Activated naive CD8-positive, alpha-beta T cell treated with anti-CD3 and anti-CD28 coated beads, Interleukin-2, amount 50 U/mL, for 24 hours (primary cell): ENCODE results near the gene MRPL54.

ENCODE experiments used
- ATAC-seq: fragments of 150-1000 bp; cut with Tn5 transposase; one replicate; pipeline ENCODE4 v1.10.0; 2021
- DNase-seq: peaks from one replicate; pipeline ENCODE4 v3.0.0; 2021
- H3K27ac Mint-ChIP-seq: one replicate; pipeline ENCODE4 v1.8.0; 2021; ENCODE audit warnings: mild to moderate bottlenecking, mixed read lengths
- H3K27me3 Mint-ChIP-seq: one replicate; pipeline ENCODE4 v1.8.0; 2021; ENCODE audit warnings: mixed read lengths
- H3K36me3 Mint-ChIP-seq: one replicate; pipeline ENCODE4 v1.8.0; 2021; ENCODE audit warnings: low read depth, mixed read lengths
- H3K4me1 Mint-ChIP-seq: one replicate; pipeline ENCODE4 v1.8.0; 2021; ENCODE audit warnings: mixed read lengths
- H3K4me3 Mint-ChIP-seq: one replicate; pipeline ENCODE4 v1.8.0; 2021; ENCODE audit warnings: mild to moderate bottlenecking, moderate library complexity, mixed read lengths
- H3K9me3 Mint-ChIP-seq: one replicate; pipeline ENCODE4 v1.8.0; 2021; ENCODE audit warnings: mixed read lengths

MRPL54 gene

GRCh38 chr19:3800996-3801395, 38.5 kb downstream of the MRPL54 start:
- no peak for ATAC-seq
- DNase-seq, result no peak
- peak overlapping the region; percentile 45 for H3K4me3 Mint-ChIP-seq
- H3K4me1 Mint-ChIP-seq, result peaks cover 33% of the 10 kb centered on the region
- peaks cover 6% of the 10 kb centered on the region for H3K9me3 Mint-ChIP-seq
- H3K27me3 Mint-ChIP-seq, result peaks cover 8% of the 10 kb centered on the region
- no peak overlapping the region for H3K27ac Mint-ChIP-seq
- peaks cover 10% of the 10 kb centered on the region for H3K36me3 Mint-ChIP-seq

GRCh38 chr19:3801412-3802096, 39.1 kb downstream of the MRPL54 start:
- Mint-ChIP-seq H3K36me3 (peaks cover 8% of the 10 kb centered on the region), H3K27ac (no peak overlapping the region), H3K27me3 (peaks cover 8% of the 10 kb centered on the region), H3K4me1 (peaks cover 34% of the 10 kb centered on the region), H3K4me3 (peak overlapping the region; percentile 45), H3K9me3 (peaks cover 5% of the 10 kb centered on the region)
- DNase-seq (peak; percentile 66), ATAC-seq (peak; percentile 18)

GRCh38 chr19:3803114-3803888, 40.8 kb downstream of the MRPL54 start:
- Mint-ChIP-seq H3K36me3 (no peaks in the 10 kb centered on the region), H3K4me3 (no peak overlapping the region), H3K27ac (peak overlapping the region; percentile 29), H3K4me1 (peaks cover 31% of the 10 kb centered on the region), H3K9me3 (no peaks in the 10 kb centered on the region), H3K27me3 (peaks cover 8% of the 10 kb centered on the region)
- ATAC-seq, result no peak
- no peak for DNase-seq

DNA sequence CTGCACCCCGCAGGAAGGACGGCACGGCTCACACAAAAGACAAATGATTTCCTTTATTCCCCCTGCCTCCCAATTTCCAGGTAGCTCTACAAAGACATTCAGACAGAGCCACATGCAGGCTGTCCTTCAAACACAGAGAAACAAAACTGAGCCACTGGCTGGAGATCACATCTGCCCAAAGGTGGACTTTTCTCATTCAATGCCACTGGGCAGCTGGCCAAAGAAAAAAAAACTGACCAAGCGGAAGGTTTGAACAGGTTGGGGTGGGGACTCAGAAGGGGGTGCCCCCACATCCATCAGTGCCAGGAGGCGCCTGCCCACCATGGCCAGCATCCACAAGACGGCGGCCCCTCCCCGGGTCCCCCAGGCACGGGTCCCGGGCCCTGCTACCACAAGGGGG, 41.5 kb downstream of the MRPL54 start:
- no peaks in the 10 kb centered on the region for H3K9me3 Mint-ChIP-seq
- peaks cover 8% of the 10 kb centered on the region for H3K27me3 Mint-ChIP-seq
- H3K4me3 Mint-ChIP-seq, result no peak overlapping the region
- DNase-seq, result no peak
- no peak overlapping the region for H3K27ac Mint-ChIP-seq
- no peaks in the 10 kb centered on the region for H3K36me3 Mint-ChIP-seq
- peaks cover 28% of the 10 kb centered on the region for H3K4me1 Mint-ChIP-seq
- no peak for ATAC-seq

DNA sequence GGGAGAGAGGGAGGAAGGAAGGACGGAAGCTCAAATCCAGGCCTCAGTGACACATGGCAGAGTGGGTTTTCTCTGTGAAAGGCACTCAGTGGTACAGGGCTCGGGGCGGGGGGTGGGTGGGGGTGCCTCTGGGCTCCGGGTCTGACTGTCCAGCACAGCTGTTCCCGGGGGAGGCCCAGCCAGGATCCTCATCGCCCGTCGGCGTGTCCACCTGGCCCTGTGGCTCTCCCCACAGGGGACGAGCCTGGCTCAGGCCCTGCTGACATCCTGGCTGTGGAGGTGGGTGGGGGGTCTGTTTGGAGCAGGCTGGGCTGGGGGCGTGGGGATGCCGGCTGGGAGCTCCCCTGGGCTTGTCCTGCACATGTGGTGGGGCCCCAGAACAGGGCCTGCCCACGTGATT, 41.9 kb downstream of the MRPL54 start:
- ATAC-seq, result no peak
- Mint-ChIP-seq H3K9me3 (no peaks in the 10 kb centered on the region), H3K27ac (no peak overlapping the region)

DNA sequence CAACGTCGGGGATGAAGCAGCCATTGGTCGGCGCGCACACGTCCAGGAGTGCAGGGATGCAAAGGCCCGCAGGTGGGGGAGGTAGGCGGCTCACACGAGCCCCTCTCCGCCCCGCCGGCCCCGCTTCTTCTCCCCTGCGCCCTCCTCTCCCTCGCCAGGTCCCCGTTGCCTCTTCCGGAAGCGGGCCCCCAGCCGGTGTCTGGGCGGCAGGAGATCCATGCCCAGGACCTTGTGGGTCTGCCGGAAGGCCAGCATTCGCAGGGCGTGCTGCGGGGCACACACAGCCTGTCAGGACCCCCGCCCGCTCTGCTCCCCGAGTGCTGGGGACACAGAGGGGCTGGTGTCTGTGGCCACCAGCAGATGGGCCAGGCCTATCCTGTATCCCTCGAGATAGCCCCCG, 43.4 kb downstream of the MRPL54 start:
- DNase-seq (no peak), ATAC-seq (no peak)
- Mint-ChIP-seq H3K4me1 (peaks cover 30% of the 10 kb centered on the region), H3K9me3 (no peaks in the 10 kb centered on the region), H3K36me3 (no peaks in the 10 kb centered on the region), H3K4me3 (no peak overlapping the region), H3K27ac (no peak overlapping the region), H3K27me3 (peaks cover 6% of the 10 kb centered on the region)

More for the DNA sequence above, 41.9 kb downstream of the MRPL54 start:
- no peak for DNase-seq
- Mint-ChIP-seq H3K4me3 (no peak overlapping the region), H3K4me1 (peaks cover 24% of the 10 kb centered on the region), H3K27me3 (peaks cover 6% of the 10 kb centered on the region), H3K36me3 (no peaks in the 10 kb centered on the region)

- peaks cover 30% of the 10 kb centered on the region for H3K4me1 Mint-ChIP-seq
- DNase-seq (no peak), ATAC-seq (no peak)
- no peak overlapping the region for H3K27ac Mint-ChIP-seq
- no peaks in the 10 kb centered on the region for H3K36me3 Mint-ChIP-seq
- H3K27me3 Mint-ChIP-seq, result peaks cover 5% of the 10 kb centered on the region
- no peak overlapping the region for H3K4me3 Mint-ChIP-seq
- H3K9me3 Mint-ChIP-seq, result no peaks in the 10 kb centered on the region
Measured at GRCh38 chr19:3807131-3807480, 44.6 kb downstream of the MRPL54 start.

- no peak overlapping the region for H3K4me3 Mint-ChIP-seq
- H3K27ac Mint-ChIP-seq, result no peak overlapping the region
- peaks cover 2% of the 10 kb centered on the region for H3K36me3 Mint-ChIP-seq
- peaks cover 34% of the 10 kb centered on the region for H3K4me1 Mint-ChIP-seq
- DNase-seq (no peak), ATAC-seq (no peak)
- H3K9me3 Mint-ChIP-seq, result no peaks in the 10 kb centered on the region
- peaks cover 3% of the 10 kb centered on the region for H3K27me3 Mint-ChIP-seq
Measured at GRCh38 chr19:3807574-3808354, 45.3 kb downstream of the MRPL54 start.

DNA sequence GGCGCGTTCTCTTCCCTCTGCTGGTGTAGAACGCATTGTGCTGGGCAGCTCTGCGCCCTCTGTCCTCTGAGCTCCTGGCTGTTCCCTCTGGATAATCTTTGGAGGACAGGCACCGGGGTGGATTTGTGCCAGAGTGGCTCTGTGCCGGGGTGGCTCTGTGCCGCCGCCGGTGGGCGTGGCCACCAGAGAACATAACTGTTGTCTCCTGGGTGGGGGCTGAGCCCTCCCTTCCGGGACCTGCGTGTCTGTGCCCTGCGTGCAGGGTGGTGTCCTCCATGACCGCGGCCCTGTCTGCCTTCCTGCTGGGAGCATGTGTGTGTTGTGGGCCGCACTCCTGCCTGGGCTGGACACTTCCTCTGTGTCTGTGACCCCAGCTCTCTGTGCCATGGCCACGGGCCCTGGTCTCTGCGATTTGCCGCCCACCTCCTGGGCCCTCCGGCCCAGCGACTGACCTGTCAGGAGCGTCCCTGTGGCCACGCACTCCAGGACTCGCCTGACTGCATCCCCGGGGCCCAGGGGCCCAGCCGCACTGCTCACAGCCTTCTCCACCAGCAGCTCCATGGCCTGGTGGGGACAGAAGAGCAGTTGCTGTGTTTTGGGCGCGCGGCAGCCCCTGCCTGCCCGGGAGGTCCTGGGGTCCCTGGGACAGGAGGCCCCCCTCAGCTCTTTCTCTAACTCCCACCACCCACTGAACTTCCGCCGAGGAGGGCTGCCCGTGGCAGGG, 46.1 kb downstream of the MRPL54 start:
- Mint-ChIP-seq H3K36me3 (peaks cover 2% of the 10 kb centered on the region), H3K4me1 (peaks cover 42% of the 10 kb centered on the region), H3K27ac (no peak overlapping the region), H3K27me3 (no peaks in the 10 kb centered on the region), H3K4me3 (no peak overlapping the region), H3K9me3 (no peaks in the 10 kb centered on the region)
- ATAC-seq (no peak), DNase-seq (no peak)

- Mint-ChIP-seq H3K27ac (no peak overlapping the region), H3K4me3 (no peak overlapping the region), H3K36me3 (peaks cover 2% of the 10 kb centered on the region), H3K9me3 (no peaks in the 10 kb centered on the region), H3K4me1 (peaks cover 54% of the 10 kb centered on the region), H3K27me3 (no peaks in the 10 kb centered on the region)
- ATAC-seq (peak; percentile 31), DNase-seq (peak; percentile 48)
Measured at GRCh38 chr19:3809881-3810707, 47.6 kb downstream of the MRPL54 start.

DNA sequence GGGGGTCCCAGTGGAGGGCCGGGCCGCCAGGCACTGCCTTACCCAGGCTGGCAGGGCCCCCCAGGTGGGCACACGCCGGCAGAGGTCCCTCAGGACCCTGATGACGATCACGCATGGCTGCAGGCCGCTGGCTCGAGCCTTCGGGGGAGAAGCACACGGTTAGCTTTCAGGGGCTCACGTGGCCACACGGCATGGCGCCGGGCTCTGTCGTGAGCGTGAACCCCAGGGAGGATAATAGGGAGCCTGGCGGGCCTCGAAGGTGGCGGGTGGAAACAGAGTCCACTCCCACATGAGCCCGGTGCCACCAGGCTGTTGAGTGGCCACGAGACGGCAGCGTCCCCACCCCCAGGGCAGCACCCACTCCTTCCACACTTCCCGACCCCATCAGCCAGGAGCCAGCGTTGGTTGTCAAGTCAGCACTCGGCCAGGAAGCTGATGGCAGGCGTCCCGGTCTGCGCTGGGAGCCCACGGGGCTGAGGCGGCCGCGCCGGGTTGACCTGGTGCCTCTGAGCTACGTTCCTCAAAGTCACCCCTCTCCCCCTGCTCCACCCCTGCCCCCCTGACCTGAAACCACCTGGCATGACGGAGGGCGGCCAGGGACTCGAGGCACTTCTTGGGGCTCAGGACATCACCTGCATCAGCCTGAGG, 48.4 kb downstream of the MRPL54 start:
- Mint-ChIP-seq H3K9me3 (no peaks in the 10 kb centered on the region), H3K36me3 (peaks cover 2% of the 10 kb centered on the region), H3K4me1 (peaks cover 51% of the 10 kb centered on the region), H3K27ac (no peak overlapping the region), H3K4me3 (no peak overlapping the region), H3K27me3 (no peaks in the 10 kb centered on the region)
- ATAC-seq, result no peak
- DNase-seq, result no peak

DNA sequence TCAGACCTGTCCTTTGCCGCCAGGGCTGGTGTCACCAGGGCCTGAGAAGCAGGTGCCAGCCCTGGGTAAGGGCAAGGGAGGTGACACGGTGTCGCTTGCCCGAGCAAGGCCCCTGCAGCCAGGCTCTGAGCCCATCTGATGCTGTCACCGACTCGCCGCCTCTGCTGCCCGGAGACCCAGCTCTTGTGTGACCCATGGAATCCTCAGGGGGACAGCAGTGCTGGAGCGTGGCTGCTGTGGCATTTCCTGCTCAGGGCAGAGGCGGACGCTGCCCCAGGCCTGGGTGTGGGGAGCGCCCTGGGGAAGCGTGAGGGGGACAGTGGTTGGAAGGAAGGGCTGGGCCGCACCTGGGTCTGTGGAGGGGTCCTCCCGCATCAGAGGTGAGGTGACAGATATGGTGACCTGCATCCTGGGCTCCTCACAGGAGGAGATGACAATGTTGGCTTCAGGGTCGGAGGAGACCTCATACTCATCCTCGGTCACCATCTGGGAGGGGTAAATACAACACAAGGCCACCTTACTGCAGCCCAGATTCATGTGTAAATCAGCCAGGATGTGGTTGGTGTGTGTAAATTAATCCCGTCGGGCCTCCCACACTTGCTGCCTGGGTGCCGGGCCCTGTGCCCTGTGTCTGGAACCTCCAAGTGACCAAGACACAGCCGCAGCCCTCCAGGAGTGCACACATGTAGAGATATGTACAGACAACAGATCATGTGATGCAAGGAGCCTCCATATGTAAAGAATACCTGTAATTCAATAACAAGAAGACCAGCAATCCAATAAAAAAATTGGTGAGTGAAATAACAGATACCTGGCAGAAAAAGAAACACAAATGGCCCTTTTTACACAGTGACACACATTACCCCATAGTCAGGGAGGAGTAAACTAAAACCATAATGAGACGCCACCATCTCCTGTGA, 51.3 kb downstream of the MRPL54 start:
- ATAC-seq (no peak), DNase-seq (no peak)
- peaks cover 60% of the 10 kb centered on the region for H3K4me1 Mint-ChIP-seq
- H3K36me3 Mint-ChIP-seq, result peaks cover 2% of the 10 kb centered on the region
- no peaks in the 10 kb centered on the region for H3K9me3 Mint-ChIP-seq
- H3K27ac Mint-ChIP-seq, result peak overlapping the region; percentile 89
- H3K27me3 Mint-ChIP-seq, result no peaks in the 10 kb centered on the region
- H3K4me3 Mint-ChIP-seq, result peak overlapping the region; percentile 11
